Transverse colon (tissue), 4 donors: ENCODE data around the gene LACTB. TPM values are rescaled to one million over a fixed set of nuclear protein-coding genes. Genes with fewer than 3 reads are reported as not detected.

Experiments
- DNase-seq: peaks from one replicate; pipeline ENCODE4 v3.0.0-alpha.2; 2019
- H3K27ac ChIP-seq, 4 donors: fragments of 200-600 bp; sonication (generic); 2 replicates each; pipeline ENCODE4 v1.5.1; 2016 to 2018; ENCODE audit warnings: inconsistent platforms in 4 of 4
- H3K27me3 ChIP-seq: fragments of 200-600 bp; sonication (generic); 2 replicates; pipeline ENCODE4 v1.5.1; 2017; ENCODE audit warnings: inconsistent platforms
- H3K36me3 ChIP-seq, 4 donors: fragments of 200-600 bp; sonication (generic); 2 replicates each; pipeline ENCODE4 v1.5.1; 2017 to 2019; ENCODE audit warnings: inconsistent platforms in 4 of 4
- H3K4me1 ChIP-seq, 4 donors: fragments of 200-600 bp; sonication (generic); 2 replicates each; pipeline ENCODE4 v1.5.1; 2017 to 2020; ENCODE audit warnings: inconsistent platforms in 4 of 4
- H3K4me3 ChIP-seq, 4 donors: fragments of 200-600 bp; sonication (generic); 1 replicate in 1 of 4; 2 replicates in 3 of 4; pipeline versions ENCODE4 v1.5.1 to v1.6.1; 2017 to 2019; ENCODE audit warnings: inconsistent platforms in 4 of 4
- H3K9me3 ChIP-seq, 2 donors: fragments of 200-600 bp; sonication (generic); 2 replicates each; pipeline ENCODE4 v1.5.1; 2017 to 2019; ENCODE audit warnings: inconsistent platforms in 2 of 2
- EP300 ChIP-seq: sonication (generic); formaldehyde crosslinking; IDR thresholded peaks from one replicate; pipeline ENCODE4 v1.6.1; 2017; ENCODE audit warnings: antibody characterized with exemption, low read depth
- POLR2A ChIP-seq: fragments of 450-650 bp; IDR thresholded peaks from one replicate; pipeline ENCODE4 v1.6.1; 2016; ENCODE audit warnings: antibody characterized with exemption, mild to moderate bottlenecking, moderate library complexity
- POLR2AphosphoS5 ChIP-seq, 3 donors: sonication (generic); formaldehyde crosslinking; IDR thresholded peaks; one replicate each; pipeline ENCODE4 v1.6.1; 2016; ENCODE audit warnings: antibody characterized with exemption in 3 of 3
- WGBS, 2 donors: methylation state at CpG; one replicate each; pipeline ENCODE4 v1.1.5; 2018; ENCODE audit warnings: low coverage in 1 of 2; 5-methylcytosine and 5-hydroxymethylcytosine counted together
- in situ Hi-C, 4 donors: fragments of 200-750 bp; cut with MboI; loops; one replicate each; pipeline versions ENCODE4 v1.15.0 to v1.15.1; 2017; ENCODE audit warnings: low sequenced_read_pairs in 3 of 4, low pct_ligation_motif_present in 1 of 4, low pct_unique_long_range_greater_than_20kb in 1 of 4
- intact Hi-C: fragments of 100-400 bp; cut with DNase I; formaldehyde crosslinking; loops from one replicate; pipeline ENCODE4 v1.15.1; 2023; ENCODE audit warnings: low total_unique reads
- total RNA-seq, 4 donors: library from RNA; depleted of rRNA; stranded (reverse); fragments of >200 nt; gene quantifications; one replicate each; pipeline ENCODE4 v1.1.0, GENCODE V29; 2016
- TF ChIP-seq, protein P1 (sequence below), 5 experiments: fragments of 200-600 bp in 3 of 5; fragments of 450-650 bp in 2 of 5; sonication (generic) in 3 of 5; IDR thresholded peaks; 1 replicate in 2 of 5; 2 replicates in 3 of 5; pipeline ENCODE4 v1.5.1; 2016 to 2017; ENCODE audit warnings: antibody characterized with exemption in 5 of 5, inconsistent platforms in 3 of 5, mild to moderate bottlenecking in 2 of 5, moderate library complexity in 1 of 5

The LACTB gene
- total RNA-seq, 4 donors from 2014 or later = 6.7 to 20.6 (median 19.6) TPM

- no peaks in the 10 kb centered on the region for H3K36me3 ChIP-seq
- H3K9me3 ChIP-seq = no peaks in the 10 kb centered on the region
- no peak overlapping the region for H3K4me3 ChIP-seq
- DNase-seq = no peak
- no peaks in the 10 kb centered on the region for H3K27me3 ChIP-seq
- TF ChIP-seq POLR2A (no peak), POLR2AphosphoS5 (IDR thresholded peaks at IDR 0.05) (no peak), EP300 (no peak)
- TF ChIP-seq, protein P1, sequence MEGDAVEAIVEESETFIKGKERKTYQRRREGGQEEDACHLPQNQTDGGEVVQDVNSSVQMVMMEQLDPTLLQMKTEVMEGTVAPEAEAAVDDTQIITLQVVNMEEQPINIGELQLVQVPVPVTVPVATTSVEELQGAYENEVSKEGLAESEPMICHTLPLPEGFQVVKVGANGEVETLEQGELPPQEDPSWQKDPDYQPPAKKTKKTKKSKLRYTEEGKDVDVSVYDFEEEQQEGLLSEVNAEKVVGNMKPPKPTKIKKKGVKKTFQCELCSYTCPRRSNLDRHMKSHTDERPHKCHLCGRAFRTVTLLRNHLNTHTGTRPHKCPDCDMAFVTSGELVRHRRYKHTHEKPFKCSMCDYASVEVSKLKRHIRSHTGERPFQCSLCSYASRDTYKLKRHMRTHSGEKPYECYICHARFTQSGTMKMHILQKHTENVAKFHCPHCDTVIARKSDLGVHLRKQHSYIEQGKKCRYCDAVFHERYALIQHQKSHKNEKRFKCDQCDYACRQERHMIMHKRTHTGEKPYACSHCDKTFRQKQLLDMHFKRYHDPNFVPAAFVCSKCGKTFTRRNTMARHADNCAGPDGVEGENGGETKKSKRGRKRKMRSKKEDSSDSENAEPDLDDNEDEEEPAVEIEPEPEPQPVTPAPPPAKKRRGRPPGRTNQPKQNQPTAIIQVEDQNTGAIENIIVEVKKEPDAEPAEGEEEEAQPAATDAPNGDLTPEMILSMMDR (IDR thresholded peaks at IDR 0.05) = no peak
- peaks cover 0 to 10% (median 5%) of the 10 kb centered on the region in 4 donors for H3K4me1 ChIP-seq
- in situ Hi-C loops = no loop called here
- WGBS, 2 donors = 69 to 80% methylated on average over 2 of the region's 2 CpGs
- intact Hi-C loops = no loop called here
- H3K27ac ChIP-seq = no peak overlapping the region
These were observed 63.5 kb downstream of the LACTB start for GRCh38 chr15:63185206-63185605.

DNA sequence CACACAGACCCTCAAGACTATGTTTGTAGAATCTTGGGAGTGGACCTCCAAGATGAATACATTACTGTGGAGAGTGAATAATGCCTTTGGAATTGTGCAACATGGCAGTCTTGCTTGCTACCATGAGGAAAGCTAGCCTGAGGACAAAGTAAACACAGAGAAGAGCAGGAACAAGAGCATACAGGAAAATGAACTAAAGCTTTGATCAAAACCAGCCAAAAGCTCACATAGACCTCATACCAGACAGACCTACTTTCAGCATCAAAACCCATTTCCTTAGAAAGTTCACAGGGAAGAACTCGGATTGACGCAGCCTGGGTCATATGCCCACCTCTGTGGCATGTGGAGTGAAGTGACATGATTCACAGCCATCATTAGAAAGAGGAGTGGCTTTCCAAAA, 64.4 kb downstream of the LACTB start:
- TF ChIP-seq POLR2AphosphoS5 (IDR thresholded peaks at IDR 0.05) = no peak
- no peak for TF ChIP-seq EP300
- TF ChIP-seq, protein P1 (IDR thresholded peaks at IDR 0.05) = no peak
- TF ChIP-seq POLR2A = no peak
- in situ Hi-C loops (no loop called here), intact Hi-C loops (no loop called here)
- Histone ChIP-seq H3K4me3 (no peak overlapping the region), H3K27me3 (no peaks in the 10 kb centered on the region), H3K36me3 (no peaks in the 10 kb centered on the region), H3K9me3 (no peaks in the 10 kb centered on the region), H3K4me1 (peaks cover 0 to 16% (median 10%) of the 10 kb centered on the region in 4 donors), H3K27ac (no peak overlapping the region)
- WGBS, 2 donors = 91 to 92% methylated on average over 2 of the region's 2 CpGs
- DNase-seq = no peak

GRCh38 chr15:63187589-63188226, 66.0 kb downstream of the LACTB start:
- no peak for DNase-seq

GRCh38 chr15:63188247-63188925, 66.7 kb downstream of the LACTB start:
- DNase-seq = no peak
- intact Hi-C loops = no loop called here
- Histone ChIP-seq H3K4me1 (peaks cover 0 to 25% (median 17%) of the 10 kb centered on the region in 4 donors), H3K9me3 (no peaks in the 10 kb centered on the region), H3K27me3 (no peaks in the 10 kb centered on the region), H3K4me3 (peak overlapping the region in 3 of 4 donors; percentile 85 to 98 (median 85)), H3K27ac (peak overlapping the region; percentile 85 to 92 (median 90)), H3K36me3 (no peaks in the 10 kb centered on the region)
- in situ Hi-C loops = no loop called here
- WGBS, 2 donors = 36 to 66% methylated on average over 6 to 10 of the region's 10 CpGs
- TF ChIP-seq, protein P1 (IDR thresholded peaks at IDR 0.05) = no peak
- TF ChIP-seq POLR2AphosphoS5 (IDR thresholded peaks at IDR 0.05) (no peak), POLR2A (no peak), EP300 (no peak)

More at GRCh38 chr15:63187589-63188226, 66.0 kb downstream of the LACTB start:
- Histone ChIP-seq H3K4me3 (no peak overlapping the region), H3K9me3 (no peaks in the 10 kb centered on the region), H3K27ac (no peak overlapping the region), H3K4me1 (peaks cover 0 to 18% (median 16%) of the 10 kb centered on the region in 4 donors), H3K36me3 (no peaks in the 10 kb centered on the region), H3K27me3 (no peaks in the 10 kb centered on the region)
- intact Hi-C loops (no loop called here), in situ Hi-C loops (no loop called here)
- 77 to 88% methylated on average over 3 to 5 of the region's 5 CpGs for WGBS, 2 donors
- TF ChIP-seq POLR2AphosphoS5 (IDR thresholded peaks at IDR 0.05) (no peak), EP300 (no peak), POLR2A (no peak)
- TF ChIP-seq, protein P1 (IDR thresholded peaks at IDR 0.05) = no peak
